Renal cortical epithelial cell (primary cell): ENCODE results near the gene NUCB1. TPM values are rescaled to one million over a fixed set of nuclear protein-coding genes. Genes with fewer than 3 reads are reported as not detected.

ENCODE experiments used
- DNase-seq: peaks from one replicate; pipeline ENCODE4 v3.0.0-alpha.2; 2011; ENCODE audit warnings: low read depth
- total RNA-seq: library from RNA; depleted of rRNA; stranded (reverse); fragments of >200 nt; gene quantifications from 2 replicates; pipeline ENCODE4 v1.2.3, GENCODE V29; 2014

Gene NUCB1
- total RNA-seq, 1 donor from 2014 or later = 287 TPM

DNA sequence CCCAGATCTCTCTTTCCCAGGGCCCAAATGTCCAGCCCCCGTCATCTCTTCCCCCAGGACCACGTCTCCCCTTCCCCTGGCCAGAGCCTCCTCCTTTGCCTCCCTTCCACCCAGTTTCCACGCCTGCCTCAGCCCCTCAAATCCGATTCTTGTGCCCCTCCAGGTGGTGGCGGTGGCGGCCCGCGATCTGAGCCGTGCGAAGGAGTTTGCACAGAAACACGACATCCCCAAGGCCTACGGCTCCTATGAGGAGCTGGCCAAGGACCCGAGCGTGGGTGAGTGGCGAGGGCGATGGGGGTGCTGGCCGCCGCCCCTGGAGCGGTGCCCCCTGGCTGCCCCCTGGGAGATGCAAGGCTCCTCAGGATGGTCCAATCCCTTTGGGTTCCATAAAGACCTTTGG lies 34.7 kb downstream of the NUCB1 start:
- no peak for DNase-seq

DNA sequence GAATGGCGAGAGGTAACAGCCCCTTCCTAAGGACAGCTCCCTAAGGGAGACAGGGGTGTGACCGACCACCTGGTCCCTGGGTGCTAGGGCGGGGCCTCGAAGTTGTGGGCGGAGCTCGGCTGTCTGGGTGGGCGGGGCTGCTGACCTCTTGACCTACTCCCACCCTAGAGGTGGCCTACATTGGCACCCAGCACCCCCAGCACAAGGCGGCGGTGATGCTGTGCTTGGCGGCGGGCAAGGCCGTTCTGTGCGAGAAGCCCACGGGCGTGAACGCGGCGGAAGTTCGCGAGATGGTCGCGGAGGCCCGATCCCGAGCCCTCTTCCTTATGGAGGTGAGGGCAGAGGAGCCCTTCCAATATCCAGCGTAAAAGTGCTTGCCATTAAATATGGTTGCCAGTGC lies 35.8 kb downstream of the NUCB1 start:
- no peak for DNase-seq

DNA sequence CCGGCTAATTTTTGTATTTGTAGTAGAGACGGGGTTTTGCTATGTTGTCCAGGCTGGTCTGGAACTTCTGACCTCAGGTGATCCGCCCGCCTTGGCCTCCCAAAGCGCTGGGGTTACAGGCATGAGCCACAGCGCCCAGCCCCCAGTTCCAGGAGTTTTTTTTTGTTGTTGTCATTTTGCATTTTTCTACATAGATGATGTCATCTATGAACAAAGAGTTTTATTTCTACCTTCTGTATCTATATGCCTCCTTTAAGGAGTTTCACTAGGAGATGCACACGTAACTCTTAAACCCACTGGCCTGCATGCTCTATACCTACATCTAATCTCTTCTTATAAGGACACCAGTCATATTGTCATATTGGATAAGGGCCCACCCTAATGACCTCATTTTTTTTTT lies 38.1 kb downstream of the NUCB1 start:
- DNase-seq = no peak

DNA sequence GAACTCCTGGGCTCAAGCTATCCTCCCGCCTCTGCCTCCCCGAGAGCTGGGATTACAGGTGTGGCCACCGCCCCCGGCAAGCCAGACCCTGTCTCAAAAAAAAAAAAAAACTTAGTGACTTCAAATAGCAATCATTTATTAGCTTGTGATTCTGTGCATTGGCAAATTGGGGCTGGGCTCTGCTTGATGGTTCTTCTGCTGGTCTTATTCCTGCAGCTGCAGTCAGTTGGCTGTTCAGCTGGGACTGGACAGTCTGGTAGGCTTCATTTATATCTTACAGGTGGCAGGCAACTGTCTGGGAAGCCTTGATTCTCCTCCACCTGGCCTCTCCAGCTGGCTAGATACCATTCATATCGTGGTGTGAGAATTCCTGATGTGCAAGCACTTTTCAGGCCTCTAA lies 40.8 kb downstream of the NUCB1 start:
- no peak for DNase-seq

DNA sequence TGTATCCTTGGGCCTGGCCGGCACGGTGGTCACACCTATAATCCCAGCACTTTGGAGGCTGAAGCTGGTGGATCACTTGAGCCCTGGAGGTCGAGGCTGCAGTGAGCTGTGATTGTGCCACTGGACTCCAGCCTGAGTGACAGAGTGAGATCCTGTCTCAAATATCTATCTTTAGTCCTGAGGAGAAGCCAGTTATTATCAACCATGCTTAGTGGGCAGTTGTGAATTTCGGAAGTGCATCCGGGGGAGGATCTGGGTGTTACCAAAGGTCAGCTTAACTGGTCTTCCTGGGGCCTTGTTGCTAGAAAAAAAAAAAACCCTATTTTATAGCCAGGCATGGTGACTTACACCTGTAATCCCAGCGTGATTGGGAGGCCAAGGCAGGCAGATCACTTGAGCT lies 43.0 kb downstream of the NUCB1 start:
- no peak for DNase-seq

DNA sequence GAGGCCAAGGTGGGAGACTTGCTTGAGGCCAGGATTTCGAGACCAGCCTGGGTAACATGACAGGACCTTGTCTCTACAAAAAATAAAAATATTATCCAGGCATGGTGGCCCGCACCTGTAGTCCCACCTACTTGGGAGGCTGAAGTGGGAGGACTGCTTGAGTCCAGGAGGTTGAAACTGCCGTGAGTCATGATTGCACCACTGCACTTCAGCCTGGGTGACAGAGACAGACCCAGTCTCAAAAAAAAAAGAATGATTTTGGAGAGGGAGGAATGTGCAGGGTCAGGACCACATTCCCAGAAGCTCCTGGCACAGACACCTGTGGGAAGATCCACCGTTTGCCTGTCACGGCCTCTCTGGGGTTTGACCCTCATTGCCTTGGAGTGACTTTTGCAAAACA lies 45.3 kb downstream of the NUCB1 start:
- DNase-seq = no peak

GRCh38 chr19:48945817-48946216 lies 45.7 kb downstream of the NUCB1 start:
- no peak for DNase-seq

DNA sequence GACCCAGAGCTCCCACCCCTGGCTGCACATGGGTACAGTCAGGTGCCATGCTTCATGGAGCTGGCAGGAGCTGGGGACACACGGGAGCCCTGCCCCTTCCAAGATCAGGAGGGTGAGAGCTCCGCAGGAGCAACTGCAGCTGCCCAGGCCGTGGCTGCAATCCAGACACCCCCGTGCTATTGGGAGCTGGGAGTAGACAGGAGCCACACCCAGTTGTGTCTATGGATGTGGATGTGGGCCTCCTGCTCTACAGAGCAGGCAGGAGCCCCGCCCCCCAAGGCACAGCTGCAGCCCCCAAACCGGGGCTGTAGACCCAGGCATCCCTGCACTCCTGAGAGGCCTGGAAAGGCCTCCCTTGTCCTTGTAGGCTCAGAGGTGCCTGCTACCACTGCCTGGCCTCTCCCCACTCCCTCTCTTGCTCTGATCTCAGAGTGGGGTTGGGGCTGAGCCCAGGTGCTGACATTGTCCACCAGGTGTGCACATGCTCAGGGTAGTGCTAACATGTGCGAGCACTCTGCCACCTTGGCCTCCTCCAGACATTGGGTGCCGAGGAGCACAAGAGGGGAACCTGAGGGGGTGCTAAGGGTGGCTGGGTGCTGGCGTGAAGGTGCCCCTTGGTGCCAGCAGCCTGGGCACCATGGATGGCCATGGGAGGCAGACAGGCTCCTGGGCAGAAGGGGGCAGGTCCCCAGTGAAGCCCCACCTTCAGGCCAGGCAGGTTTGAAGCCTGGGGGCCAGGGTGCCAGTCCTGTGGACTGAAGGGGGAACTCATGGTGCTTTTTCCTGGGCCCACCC lies 46.5 kb downstream of the NUCB1 start:
- DNase-seq = no peak

DNA sequence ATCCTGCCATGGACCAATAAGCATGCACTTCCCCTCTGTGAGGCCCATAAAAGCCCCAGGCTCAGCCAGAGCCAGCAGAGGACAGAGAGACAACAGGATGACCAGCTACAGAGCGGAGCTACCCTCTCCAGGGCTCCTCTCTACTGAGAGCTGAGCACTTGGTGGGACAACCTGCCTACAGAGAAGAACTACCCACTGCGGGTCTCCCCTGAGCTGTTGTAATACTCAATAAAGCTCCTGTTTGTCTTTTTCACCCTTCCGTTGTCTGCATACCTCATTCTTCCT lies 47.1 kb downstream of the NUCB1 start:
- no peak for DNase-seq

GRCh38 chr19:48950159-48950558 lies 50.0 kb downstream of the NUCB1 start:
- no peak for DNase-seq

GRCh38 chr19:48950830-48951519 lies 50.9 kb downstream of the NUCB1 start:
- no peak for DNase-seq

- DNase-seq = no peak
Measured at GRCh38 chr19:48953141-48953540, 53.0 kb downstream of the NUCB1 start.

- no peak for DNase-seq
Measured at GRCh38 chr19:48953990-48954594, 54.0 kb downstream of the NUCB1 start.

DNA sequence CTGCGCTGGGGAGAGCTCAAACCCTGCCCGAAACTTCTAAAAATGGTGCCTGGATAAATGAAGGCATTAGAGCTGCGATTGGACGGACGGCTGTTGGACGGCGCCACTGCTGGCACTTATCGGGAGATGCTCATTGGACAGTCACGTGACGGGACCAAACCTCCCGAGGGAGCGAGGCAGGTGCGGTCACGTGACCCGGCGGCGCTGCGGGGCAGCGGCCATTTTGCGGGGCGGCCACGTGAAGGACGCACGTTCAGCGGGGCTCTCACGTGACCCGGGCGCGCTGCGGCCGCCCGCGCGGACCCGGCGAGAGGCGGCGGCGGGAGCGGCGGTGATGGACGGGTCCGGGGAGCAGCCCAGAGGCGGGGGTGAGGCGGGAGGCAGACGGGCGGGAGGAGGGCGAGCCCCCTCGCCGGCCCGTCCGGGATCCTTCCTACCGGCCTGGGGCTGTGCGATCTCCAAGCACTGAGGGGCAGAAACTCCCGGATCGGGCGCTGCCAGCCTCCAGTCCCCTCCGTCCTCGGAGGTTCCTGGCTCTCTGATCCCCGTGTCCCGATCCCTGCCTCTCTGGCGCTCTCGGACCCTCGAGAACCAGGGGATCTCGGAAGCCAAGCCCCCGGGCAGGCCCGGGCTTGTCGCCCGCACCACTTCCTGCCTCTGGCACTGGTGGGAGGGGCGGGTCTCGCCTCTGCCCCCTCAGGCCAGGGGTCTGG lies 54.6 kb downstream of the NUCB1 start, which contains the start of gene BAX:
Gene BAX (plus strand): TSS at position 281 of the 713 bp plus-strand sequence. CDS start 54 bp downstream, at position 335.
- peak; percentile 83 for DNase-seq

GRCh38 chr19:48955308-48955958 lies 55.3 kb downstream of the NUCB1 start:
- no peak for DNase-seq

GRCh38 chr19:48958006-48958405 lies 57.9 kb downstream of the NUCB1 start:
- no peak for DNase-seq

- DNase-seq = no peak
Measured at GRCh38 chr19:48959341-48960239, 59.5 kb downstream of the NUCB1 start.

GRCh38 chr19:48961051-48961649 lies 61.0 kb downstream of the NUCB1 start:
- no peak for DNase-seq

DNA sequence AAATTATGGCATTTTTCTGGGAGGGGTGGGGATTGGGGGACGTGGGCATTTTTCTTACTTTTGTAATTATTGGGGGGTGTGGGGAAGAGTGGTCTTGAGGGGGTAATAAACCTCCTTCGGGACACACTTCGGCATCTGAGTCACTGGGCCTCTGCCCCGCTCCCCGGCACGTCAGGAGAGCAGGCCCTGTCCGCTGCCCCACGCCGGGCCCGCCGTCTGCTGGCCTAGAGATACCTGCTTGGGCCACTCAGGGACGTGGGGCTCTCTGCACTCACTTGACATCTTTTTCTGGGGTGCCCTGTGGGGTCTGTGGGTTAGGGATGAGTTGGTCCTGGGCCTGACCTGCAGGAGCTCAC lies 61.5 kb downstream of the NUCB1 start:
- DNase-seq = no peak

- peak; percentile 39 for DNase-seq
Measured at GRCh38 chr19:48962029-48962848, 62.1 kb downstream of the NUCB1 start.
